HCT116 (cell line): ENCODE data around the gene HOXD9. TPM values are rescaled to one million over a fixed set of nuclear protein-coding genes. Genes with fewer than 3 reads are reported as not detected.

Experiments
- ATAC-seq: fragments of 200-7000 bp; cut with Tn5 transposase; 2 replicates; pipeline ENCODE4 v1.9.1; 2020; ENCODE audit warnings: mild to moderate bottlenecking, moderate library complexity
- BruUV-seq: library from RNA; stranded (reverse); fragments of 400-500 nt; replicated peaks from 2 replicates; lab custom pipeline; 2021; lab: Mats Ljungman, UMichigan
- CTCF ChIA-PET: fragments of 300-600 bp; sonication (Branson Sonifier 250); formaldehyde crosslinking; loops from one replicate; lab custom pipeline; 2021; ENCODE audit warnings: antibody characterized with exemption; lab: Charles Lee
- POLR2A ChIA-PET: fragments of 300-600, 350-600 bp; sonication (Branson Sonifier 250); formaldehyde crosslinking; loops from one replicate; lab custom pipeline; 2021; ENCODE audit warnings: antibody characterized with exemption; lab: Charles Lee
- RAD21 ChIA-PET, 2 experiments: fragments of 300-600 bp; sonication (Branson Sonifier 250); formaldehyde crosslinking; loops; one replicate each; lab custom pipeline; 2023; ENCODE audit warnings: low total read pairs in 2 of 2; ENCODE audit not compliant: uncharacterized antibody in 2 of 2, unreplicated experiment in 2 of 2, low non-redundant PET in 1 of 2; lab: Charles Lee
- DNase-seq: peaks from one replicate; pipeline ENCODE4 v3.0.0-alpha.2; 2010; ENCODE audit warnings: low read depth, low spot score
- H2AFZ ChIP-seq: fragments of 200-600 bp; shearing (Covaris generic), sonication (generic); 2 replicates; pipeline ENCODE4 v1.6.1; 2017; ENCODE audit warnings: low read depth, mixed run types, mixed read lengths, antibody characterized with exemption, low read length; ENCODE audit not compliant: poor library complexity, severe bottlenecking
- H3K27ac ChIP-seq: 2 replicates; pipeline ENCODE4 v1.5.1; 2012; ENCODE audit warnings: low read depth, low read length
- H3K27me3 ChIP-seq: fragments of 200-600 bp; sonication (generic); 2 replicates; pipeline ENCODE4 v1.6.1; 2016; ENCODE audit warnings: mixed run types, low read length, mixed read lengths; ENCODE audit not compliant: insufficient read depth
- H3K36me3 ChIP-seq, 2 experiments: fragments of 200-500 bp in 1 of 2; fragments of 200-600 bp in 1 of 2; sonication (Bioruptor generic) in 1 of 2; sonication (generic) in 1 of 2; 2 replicates each; pipeline versions ENCODE4 v1.5.1 to v1.6.1; 2014 to 2016; ENCODE audit warnings: low read length in 2 of 2, inconsistent platforms in 1 of 2, mixed read lengths in 1 of 2, mixed run types in 1 of 2; ENCODE audit not compliant: insufficient read depth in 2 of 2, control insufficient read depth in 1 of 2
- H3K4me1 ChIP-seq, 2 experiments: fragments of 200-600 bp in 1 of 2; sonication (generic) in 1 of 2; 2 replicates each; pipeline versions ENCODE4 v1.5.1 to v1.6.1; 2012 to 2017; ENCODE audit warnings: low read length in 2 of 2, inconsistent platforms in 1 of 2, mild to moderate bottlenecking in 1 of 2, mixed read lengths in 1 of 2, mixed run types in 1 of 2, moderate library complexity in 1 of 2; ENCODE audit not compliant: insufficient read depth in 2 of 2, control insufficient read depth in 1 of 2
- H3K4me2 ChIP-seq: fragments of 200-600 bp; sonication (generic); 2 replicates; pipeline ENCODE4 v1.6.1; 2017; ENCODE audit warnings: mixed run types, low read length, mixed read lengths
- H3K4me3 ChIP-seq, 2 experiments: fragments of 200-600 bp in 1 of 2; sonication (generic) in 1 of 2; replicated peaks in 1 of 2; 2 replicates each; pipeline ENCODE4 v1.5.1; 2011 to 2016; ENCODE audit warnings: low read length in 2 of 2, control low read depth in 1 of 2, low read depth in 1 of 2, mild to moderate bottlenecking in 1 of 2, mixed read lengths in 1 of 2, mixed run types in 1 of 2
- H3K79me2 ChIP-seq: fragments of 200-600 bp; sonication (generic); 2 replicates; pipeline ENCODE4 v1.6.1; 2017; ENCODE audit warnings: mild to moderate bottlenecking, mixed run types, low read length, moderate library complexity, mixed read lengths; ENCODE audit not compliant: insufficient read depth
- H3K9ac ChIP-seq: fragments of 200-600 bp; sonication (generic); 2 replicates; pipeline ENCODE4 v1.6.1; 2016; ENCODE audit warnings: low read length, mixed read lengths
- H3K9me2 ChIP-seq: fragments of 200-600 bp; sonication (generic), shearing (Covaris generic); 2 replicates; pipeline ENCODE4 v1.6.1; 2017; ENCODE audit warnings: mixed run types, mild to moderate bottlenecking, moderate library complexity; ENCODE audit not compliant: insufficient read depth
- H3K9me3 ChIP-seq, 2 experiments: fragments of 200-500 bp in 1 of 2; fragments of 200-600 bp in 1 of 2; sonication (Bioruptor generic) in 1 of 2; sonication (generic) in 1 of 2; 2 replicates each; pipeline ENCODE4 v1.6.1; 2014 to 2017; ENCODE audit warnings: low read length in 2 of 2, mixed read lengths in 2 of 2, inconsistent platforms in 1 of 2, low read depth in 1 of 2, mild to moderate bottlenecking in 1 of 2, mixed run types in 1 of 2, moderate library complexity in 1 of 2; ENCODE audit not compliant: control insufficient read depth in 1 of 2, insufficient read depth in 1 of 2
- H4K20me1 ChIP-seq: fragments of 200-600 bp; sonication (generic), shearing (Covaris generic); 2 replicates; pipeline ENCODE4 v1.6.1; 2017; ENCODE audit warnings: mixed run types, mild to moderate bottlenecking, moderate library complexity; ENCODE audit not compliant: insufficient read depth
- ATF3 ChIP-seq: IDR thresholded peaks from 2 replicates; pipeline ENCODE4 v1.6.1; 2012
- CEBPB ChIP-seq: IDR thresholded peaks from 2 replicates; pipeline ENCODE4 v1.6.1; 2012; ENCODE audit warnings: low read depth
- ELF1 ChIP-seq: IDR thresholded peaks from 2 replicates; pipeline ENCODE4 v1.6.1; 2012; ENCODE audit warnings: low read depth, borderline replicate concordance
- EZH2 ChIP-seq: fragments of 200-600 bp; sonication (generic); IDR thresholded peaks from 2 replicates; pipeline ENCODE4 v1.6.1; 2017; ENCODE audit warnings: antibody characterized with exemption, mixed run types
- FOSL1 ChIP-seq: IDR thresholded peaks from 2 replicates; pipeline ENCODE4 v1.6.1; 2012; ENCODE audit warnings: low read depth
- JUND ChIP-seq: IDR thresholded peaks from 2 replicates; pipeline ENCODE4 v1.6.1; 2012
- POLR2A ChIP-seq: IDR thresholded peaks from 2 replicates; pipeline ENCODE4 v1.7.0; 2011; ENCODE audit warnings: borderline replicate concordance; ENCODE audit not compliant: insufficient read depth, insufficient read length; ENCODE audit errors: extremely low read depth
- POLR2AphosphoS5 ChIP-seq: IDR thresholded peaks from 2 replicates; pipeline ENCODE4 v1.6.1; 2011; ENCODE audit warnings: mild to moderate bottlenecking, low read depth, low read length, moderate library complexity
- REST ChIP-seq: IDR thresholded peaks from 2 replicates; pipeline ENCODE4 v1.6.1; 2012; ENCODE audit warnings: low read depth
- SIN3A ChIP-seq: IDR thresholded peaks from 2 replicates; pipeline ENCODE4 v1.6.1; 2012; ENCODE audit warnings: low read depth
- SP1 ChIP-seq: IDR thresholded peaks from 2 replicates; pipeline ENCODE4 v1.6.1; 2012; ENCODE audit warnings: low read depth
- SRF ChIP-seq: IDR thresholded peaks from 2 replicates; pipeline ENCODE4 v1.6.1; 2012; ENCODE audit warnings: low read depth
- YY1 ChIP-seq: IDR thresholded peaks from 2 replicates; pipeline ENCODE4 v1.6.1; 2011; ENCODE audit warnings: low read length, low read depth, moderate library complexity, mild to moderate bottlenecking; ENCODE audit not compliant: insufficient replicate concordance; ENCODE audit errors: extremely low read depth
- ZBTB33 ChIP-seq: IDR thresholded peaks from 2 replicates; pipeline ENCODE4 v1.6.1; 2011; ENCODE audit warnings: mild to moderate bottlenecking, low read length, moderate library complexity; ENCODE audit not compliant: insufficient replicate concordance; ENCODE audit errors: extremely low read depth
- ZFX ChIP-seq: fragments of 450-650 bp; IDR thresholded peaks from 2 replicates; pipeline ENCODE4 v1.6.1; 2017
- ZNF274 ChIP-seq: fragments of 200-500 bp; sonication (Bioruptor generic); IDR thresholded peaks from 2 replicates; pipeline ENCODE4 v1.6.1; 2014; ENCODE audit warnings: mild to moderate bottlenecking, low read depth, low read length, inconsistent platforms
- intact Hi-C: fragments of 100-400 bp; cut with micrococcal nuclease; formaldehyde crosslinking; loops from 2 replicates; pipeline ENCODE4 v1.10.0; 2022
- total RNA-seq: library from RNA; stranded (reverse); gene quantifications from one replicate; pipeline ENCODE4 v1.2.1, GENCODE V29; 2021; ENCODE audit not compliant: unreplicated experiment

HOXD9 gene
- total RNA-seq, 1 experiment from 2014 or later, result not detected

GRCh38 chr2:176114930-176115625, 7.4 kb upstream of the HOXD9 start:
- no peaks in the 10 kb centered on the region for H3K27me3 ChIP-seq
- CTCF ChIA-PET, result no interaction called here

More at GRCh38 chr2:176114930-176115625, 7.4 kb upstream of the HOXD9 start:
- H3K4me1 ChIP-seq, result peaks cover 0 to 12% of the 10 kb centered on the region in 2 experiments; a peak in 1 of 4 replicates
- ChIA-PET RAD21 (no interaction called here), POLR2A (no interaction called here)
- ATAC-seq (no peak), DNase-seq (no peak)
- no peaks in the 10 kb centered on the region for H3K79me2 ChIP-seq
- no peak for TF ChIP-seq ATF3
- no peak for TF ChIP-seq CEBPB
- TF ChIP-seq POLR2A, result no peak
- no peak for TF ChIP-seq ZFX
- TF ChIP-seq JUND, result no peak
- no peak for TF ChIP-seq REST
- no peak for TF ChIP-seq SP1
- TF ChIP-seq POLR2AphosphoS5, result no peak
- no peak for TF ChIP-seq FOSL1
- no peak for TF ChIP-seq ELF1
- no peak for TF ChIP-seq EZH2
- no peak for TF ChIP-seq SIN3A
- no peak for TF ChIP-seq YY1
- TF ChIP-seq ZBTB33, result no peak
- TF ChIP-seq SRF, result no peak
- TF ChIP-seq ZNF274, result no peak
- H3K9ac ChIP-seq, result no peak overlapping the region
- H3K4me3 ChIP-seq, result no peak overlapping the region
- intact Hi-C loops, result no loop called here
- H3K27ac ChIP-seq, result no peak overlapping the region
- no peaks in the 10 kb centered on the region for H3K9me3 ChIP-seq
- no peak overlapping the region for H2AFZ ChIP-seq
- no peaks in the 10 kb centered on the region for H3K9me2 ChIP-seq
- BruUV-seq, result no TSS peak
- no peaks in the 10 kb centered on the region for H3K36me3 ChIP-seq
- no peaks in the 10 kb centered on the region for H4K20me1 ChIP-seq
- no peak overlapping the region for H3K4me2 ChIP-seq
